Lung (tissue), 12 donors: ENCODE data around the gene ITPRID1. TPM values are rescaled to one million over a fixed set of nuclear protein-coding genes. Genes with fewer than 3 reads are reported as not detected.
A peak's percentile ranks its signal among the peaks of the same experiment; 100 is the strongest.

Experiments
- ATAC-seq: fragments of 200-7000 bp; cut with Tn5 transposase; one replicate; pipeline ENCODE4 v1.9.1; 2020; ENCODE audit warnings: moderate number of reproducible peaks; ENCODE audit not compliant: insufficient read depth, low FRiP score
- DNase-seq, 3 donors: peaks; one replicate each; pipeline ENCODE4 v3.0.0-alpha.2; 2013 to 2017
- H3K27ac ChIP-seq, 2 donors: one replicate each; pipeline ENCODE4 v1.5.1; 2013; ENCODE audit warnings: mild to moderate bottlenecking in 2 of 2, moderate library complexity in 2 of 2, control low read depth in 1 of 2, inconsistent platforms in 1 of 2, low read depth in 1 of 2, low read length in 1 of 2
- H3K27me3 ChIP-seq, 3 donors: one replicate each; pipeline ENCODE4 v1.5.1; 2013; ENCODE audit warnings: low read length in 2 of 3; ENCODE audit not compliant: control insufficient read depth in 3 of 3, insufficient read depth in 3 of 3
- H3K36me3 ChIP-seq, 4 donors: one replicate each; pipeline ENCODE4 v1.5.1; 2013; ENCODE audit warnings: low read length in 4 of 4, mild to moderate bottlenecking in 1 of 4, moderate library complexity in 1 of 4; ENCODE audit not compliant: control insufficient read depth in 4 of 4, insufficient read depth in 4 of 4
- H3K4me1 ChIP-seq, 5 donors: one replicate each; pipeline ENCODE4 v1.5.1; 2013; ENCODE audit warnings: low read length in 5 of 5, mild to moderate bottlenecking in 2 of 5, moderate library complexity in 1 of 5; ENCODE audit not compliant: control insufficient read depth in 5 of 5, insufficient read depth in 5 of 5
- H3K4me3 ChIP-seq: one replicate; pipeline ENCODE4 v1.5.1; 2013; ENCODE audit warnings: mild to moderate bottlenecking, control low read depth, moderate library complexity
- H3K9ac ChIP-seq, 2 donors: one replicate each; pipeline ENCODE4 v1.5.1; 2013; ENCODE audit warnings: low read length in 2 of 2, control low read depth in 1 of 2; ENCODE audit not compliant: insufficient read depth in 1 of 2
- H3K9me3 ChIP-seq, 4 donors: one replicate each; pipeline ENCODE4 v1.5.1; 2013; ENCODE audit warnings: low read length in 3 of 4, mild to moderate bottlenecking in 1 of 4, moderate library complexity in 1 of 4; ENCODE audit not compliant: control insufficient read depth in 4 of 4, insufficient read depth in 3 of 4
- CTCF ChIP-seq: IDR thresholded peaks from 2 replicates; pipeline ENCODE4 v1.5.1; 2012; ENCODE audit warnings: mild to moderate bottlenecking; ENCODE audit errors: control extremely low read depth, extremely low read depth
- WGBS, 2 donors: extraction: QIAGEN DNeasy Blood & Tissue Kit; methylation state at CpG; one replicate each; pipeline ENCODE4 v1.1.7; 2013; 5-methylcytosine and 5-hydroxymethylcytosine counted together
- polyA plus RNA-seq, 2 donors: library from polyadenylated mRNA; stranded (reverse); fragments of 200-250 nt; gene quantifications; one replicate each; pipeline ENCODE4 v1.2.1, GENCODE V29; 2013
- total RNA-seq, 2 donors: library from RNA; depleted of rRNA in 1 of 2; stranded (reverse); fragments of >200 nt in 1 of 2; gene quantifications; one replicate each; pipeline ENCODE4 v1.2.1, GENCODE V29; 2014 to 2021
- donor health status: control.
- donor health status: control.
- donor health status: Bipolar disorder and iron deficiency.
- donor health status: healthy.
- donor health status: DM: yes; HTN: yes; CAD: no.

ITPRID1 gene
- total and polyA plus RNA-seq, 4 donors = 0.03 to 2.4 (median 0.28) TPM

GRCh38 chr7:31683445-31684225 lies 169.7 kb downstream of the ITPRID1 start:
- WGBS, 2 donors = 64 to 71% methylated on average over 5 of the region's 5 CpGs
- no peak for TF ChIP-seq CTCF
- DNase-seq (no peak), ATAC-seq (no peak)
- no peaks in the 10 kb centered on the region for H3K4me1 ChIP-seq
- no peaks in the 10 kb centered on the region for H3K36me3 ChIP-seq
- H3K27me3 ChIP-seq = peaks cover 0 to 2% (median 0%) of the 10 kb centered on the region in 3 donors
- H3K9me3 ChIP-seq = no peaks in the 10 kb centered on the region
- no peak overlapping the region for H3K27ac ChIP-seq
- no peak overlapping the region for H3K9ac ChIP-seq
- H3K4me3 ChIP-seq = no peak overlapping the region

GRCh38 chr7:31687024-31687748 lies 173.3 kb downstream of the ITPRID1 start, which contains the start of gene PPP1R17:
Gene PPP1R17, plus strand, starts transcription at chr7:31687215. Its CDS starts 5,227 bp downstream, at chr7:31692442.
- Histone ChIP-seq H3K36me3 (no peaks in the 10 kb centered on the region), H3K27me3 (peaks cover 0 to 2% (median 0%) of the 10 kb centered on the region in 3 donors), H3K27ac (no peak within 1 kb of the TSS), H3K9ac (no peak within 1 kb of the TSS), H3K4me3 (no peak within 1 kb of the TSS), H3K4me1 (no peaks in the 10 kb centered on the region), H3K9me3 (no peaks in the 10 kb centered on the region)
- WGBS, 2 donors = 52 to 56% methylated on average over 14 of the region's 14 CpGs
- DNase-seq = peak; percentile 67 to 71 (median 68)
- TF ChIP-seq CTCF = no peak
- no peak for ATAC-seq

- WGBS, 2 donors = 62 to 65% methylated on average over 3 of the region's 3 CpGs
- DNase-seq (no peak), ATAC-seq (no peak)
- TF ChIP-seq CTCF = no peak
- H3K4me1 ChIP-seq = no peaks in the 10 kb centered on the region
- H3K27ac ChIP-seq = no peak overlapping the region
- no peaks in the 10 kb centered on the region for H3K9me3 ChIP-seq
- no peak overlapping the region for H3K9ac ChIP-seq
- H3K27me3 ChIP-seq = peaks cover 0 to 2% (median 0%) of the 10 kb centered on the region in 3 donors
- no peaks in the 10 kb centered on the region for H3K36me3 ChIP-seq
- H3K4me3 ChIP-seq = no peak overlapping the region
Observed at GRCh38 chr7:31688372-31688771, 174.5 kb downstream of the ITPRID1 start.
